Transverse colon (tissue), 4 donors: Measurements from ENCODE around the gene TRAPPC2.

Experiments
- EP300 ChIP-seq: sonication (generic); formaldehyde crosslinking; IDR thresholded peaks from one replicate; pipeline ENCODE4 v1.6.1; 2017; ENCODE audit warnings: antibody characterized with exemption, low read depth
- POLR2A ChIP-seq: fragments of 450-650 bp; IDR thresholded peaks from one replicate; pipeline ENCODE4 v1.6.1; 2016; ENCODE audit warnings: antibody characterized with exemption, mild to moderate bottlenecking, moderate library complexity
- POLR2AphosphoS5 ChIP-seq, 3 donors: sonication (generic); formaldehyde crosslinking; IDR thresholded peaks; one replicate each; pipeline ENCODE4 v1.6.1; 2016; ENCODE audit warnings: antibody characterized with exemption in 3 of 3
- TF ChIP-seq, protein P1 (sequence below), 5 experiments: fragments of 200-600 bp in 3 of 5; fragments of 450-650 bp in 2 of 5; sonication (generic) in 3 of 5; IDR thresholded peaks; 1 replicate in 2 of 5; 2 replicates in 3 of 5; pipeline ENCODE4 v1.5.1; 2016 to 2017; ENCODE audit warnings: antibody characterized with exemption in 5 of 5, inconsistent platforms in 3 of 5, mild to moderate bottlenecking in 2 of 5, moderate library complexity in 1 of 5

DNA sequence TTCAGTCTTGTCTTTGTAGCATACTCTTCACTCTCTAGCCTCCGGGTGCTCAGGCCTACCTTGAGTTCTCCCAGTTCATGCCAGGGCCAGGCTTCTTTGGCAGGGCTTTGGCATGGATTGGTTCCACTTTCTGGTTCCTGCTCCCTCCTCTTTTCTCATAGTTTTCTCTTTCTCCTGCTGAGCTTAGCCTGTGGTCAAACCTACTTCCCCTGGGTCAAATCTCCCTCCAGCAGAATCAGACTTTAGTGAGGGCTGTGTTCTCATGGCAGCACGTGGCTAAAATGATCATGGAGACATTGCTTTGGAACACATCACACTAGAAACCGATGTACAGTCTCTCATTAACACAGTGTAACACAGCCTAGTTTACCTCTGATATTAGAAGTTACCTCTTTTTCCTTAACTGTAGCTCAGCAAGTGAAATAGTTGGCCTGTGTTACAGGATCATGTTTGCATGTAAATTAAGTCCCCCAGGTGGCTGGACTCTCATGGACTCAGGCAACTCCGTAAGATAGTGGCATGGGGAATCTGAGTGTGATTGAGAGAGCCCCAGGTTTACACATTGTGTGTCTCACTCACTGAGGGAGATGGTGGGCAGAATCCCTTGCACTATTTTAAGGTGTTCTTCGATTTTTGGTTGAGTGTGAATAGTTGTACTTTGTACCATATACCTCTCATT lies 32.2 kb downstream of the TRAPPC2 start:
- TF ChIP-seq, protein P1, sequence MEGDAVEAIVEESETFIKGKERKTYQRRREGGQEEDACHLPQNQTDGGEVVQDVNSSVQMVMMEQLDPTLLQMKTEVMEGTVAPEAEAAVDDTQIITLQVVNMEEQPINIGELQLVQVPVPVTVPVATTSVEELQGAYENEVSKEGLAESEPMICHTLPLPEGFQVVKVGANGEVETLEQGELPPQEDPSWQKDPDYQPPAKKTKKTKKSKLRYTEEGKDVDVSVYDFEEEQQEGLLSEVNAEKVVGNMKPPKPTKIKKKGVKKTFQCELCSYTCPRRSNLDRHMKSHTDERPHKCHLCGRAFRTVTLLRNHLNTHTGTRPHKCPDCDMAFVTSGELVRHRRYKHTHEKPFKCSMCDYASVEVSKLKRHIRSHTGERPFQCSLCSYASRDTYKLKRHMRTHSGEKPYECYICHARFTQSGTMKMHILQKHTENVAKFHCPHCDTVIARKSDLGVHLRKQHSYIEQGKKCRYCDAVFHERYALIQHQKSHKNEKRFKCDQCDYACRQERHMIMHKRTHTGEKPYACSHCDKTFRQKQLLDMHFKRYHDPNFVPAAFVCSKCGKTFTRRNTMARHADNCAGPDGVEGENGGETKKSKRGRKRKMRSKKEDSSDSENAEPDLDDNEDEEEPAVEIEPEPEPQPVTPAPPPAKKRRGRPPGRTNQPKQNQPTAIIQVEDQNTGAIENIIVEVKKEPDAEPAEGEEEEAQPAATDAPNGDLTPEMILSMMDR (IDR thresholded peaks at IDR 0.05), result no peak
- TF ChIP-seq POLR2AphosphoS5 (IDR thresholded peaks at IDR 0.05) (no peak), POLR2A (no peak), EP300 (no peak)
